ENCODE measurements around the gene KLHL29. TPM values are rescaled to one million over a fixed set of nuclear protein-coding genes. Genes with fewer than 3 reads are reported as not detected.

KLHL29 gene
- total RNA-seq, 1 donor from 2014 or later: 8.4 TPM

GRCh38 chr2:23595021-23595420, 210.0 kb downstream of the KLHL29 start:
- Mint-ChIP-seq H3K27ac (ENCODE audit: unreplicated experiment) (peak overlapping the region; percentile 35), H3K9me3 (no peaks in the 10 kb centered on the region), H3K36me3 (ENCODE audit: low read depth) (no peaks in the 10 kb centered on the region), H3K4me1 (peaks cover 57% of the 10 kb centered on the region), H3K27me3 (ENCODE audit: low read depth) (no peaks in the 10 kb centered on the region), H3K4me3 (no peak overlapping the region)
- TF ChIP-seq CTCF (conservative IDR thresholded peaks at IDR 0.05): no peak
- no peak for DNase-seq (ENCODE audit: low read depth, low spot score)

- peaks cover 53% of the 10 kb centered on the region for H3K4me1 Mint-ChIP-seq
- H3K9me3 Mint-ChIP-seq: no peaks in the 10 kb centered on the region
- H3K4me3 Mint-ChIP-seq: peak overlapping the region; percentile 31
- H3K27ac Mint-ChIP-seq (ENCODE audit: unreplicated experiment): peak overlapping the region; percentile 72
- H3K36me3 Mint-ChIP-seq (ENCODE audit: low read depth): no peaks in the 10 kb centered on the region
- no peaks in the 10 kb centered on the region for H3K27me3 Mint-ChIP-seq (ENCODE audit: low read depth)
- no peak for TF ChIP-seq CTCF (conservative IDR thresholded peaks at IDR 0.05)
- peak; percentile 41 for DNase-seq (ENCODE audit: low read depth, low spot score)
These were observed 210.7 kb downstream of the KLHL29 start for GRCh38 chr2:23595601-23596251.

- peak overlapping the region; percentile 95 for H3K27ac Mint-ChIP-seq (ENCODE audit: unreplicated experiment)
- no peaks in the 10 kb centered on the region for H3K36me3 Mint-ChIP-seq (ENCODE audit: low read depth)
- peaks cover 53% of the 10 kb centered on the region for H3K4me1 Mint-ChIP-seq
- no peak for TF ChIP-seq CTCF (conservative IDR thresholded peaks at IDR 0.05)
- H3K4me3 Mint-ChIP-seq: peak overlapping the region; percentile 5
- DNase-seq (ENCODE audit: low read depth, low spot score): no peak
- H3K27me3 Mint-ChIP-seq (ENCODE audit: low read depth): no peaks in the 10 kb centered on the region
- no peaks in the 10 kb centered on the region for H3K9me3 Mint-ChIP-seq
These were observed 211.4 kb downstream of the KLHL29 start for GRCh38 chr2:23596316-23596885.

- no peaks in the 10 kb centered on the region for H3K36me3 Mint-ChIP-seq (ENCODE audit: low read depth)
- H3K27me3 Mint-ChIP-seq (ENCODE audit: low read depth): no peaks in the 10 kb centered on the region
- no peaks in the 10 kb centered on the region for H3K9me3 Mint-ChIP-seq
These were observed 212.7 kb downstream of the KLHL29 start for GRCh38 chr2:23597687-23598086.

GRCh38 chr2:23599006-23599405, 214.0 kb downstream of the KLHL29 start:
- no peaks in the 10 kb centered on the region for H3K36me3 Mint-ChIP-seq (ENCODE audit: low read depth)
- no peak overlapping the region for H3K4me3 Mint-ChIP-seq
- H3K4me1 Mint-ChIP-seq: peaks cover 49% of the 10 kb centered on the region
- DNase-seq (ENCODE audit: low read depth, low spot score): no peak
- no peak overlapping the region for H3K27ac Mint-ChIP-seq (ENCODE audit: unreplicated experiment)
- H3K27me3 Mint-ChIP-seq (ENCODE audit: low read depth): no peaks in the 10 kb centered on the region
- H3K9me3 Mint-ChIP-seq: no peaks in the 10 kb centered on the region
- TF ChIP-seq CTCF (conservative IDR thresholded peaks at IDR 0.05): no peak

More at GRCh38 chr2:23597687-23598086, 212.7 kb downstream of the KLHL29 start:
- no peak for TF ChIP-seq CTCF (conservative IDR thresholded peaks at IDR 0.05)
- Mint-ChIP-seq H3K27ac (ENCODE audit: unreplicated experiment) (no peak overlapping the region), H3K4me3 (no peak overlapping the region), H3K4me1 (peaks cover 55% of the 10 kb centered on the region)
- DNase-seq (ENCODE audit: low read depth, low spot score): no peak
